Keratinocyte (primary cell): ENCODE measurements around the gene CCER1.

Experiments used
- EZH2 ChIP-seq: IDR thresholded peaks from one replicate; pipeline ENCODE4 v1.6.1; 2012; ENCODE audit warnings: inconsistent platforms, mild to moderate bottlenecking, low read length, moderate library complexity
- TF ChIP-seq, protein P1 (sequence below), 3 experiments: IDR thresholded peaks in 1 of 3; conservative IDR thresholded peaks in 1 of 3; optimal IDR thresholded peaks in 1 of 3; 2 replicates in 2 of 3; 3 replicates in 1 of 3; pipeline versions ENCODE3 to v1.5.1; 2011; ENCODE audit warnings: low read length in 3 of 3, mild to moderate bottlenecking in 3 of 3, moderate library complexity in 2 of 3, control low read depth in 1 of 3, inconsistent platforms in 1 of 3; ENCODE audit not compliant: insufficient read depth in 2 of 3; ENCODE audit errors: extremely low read depth in 1 of 3

DNA sequence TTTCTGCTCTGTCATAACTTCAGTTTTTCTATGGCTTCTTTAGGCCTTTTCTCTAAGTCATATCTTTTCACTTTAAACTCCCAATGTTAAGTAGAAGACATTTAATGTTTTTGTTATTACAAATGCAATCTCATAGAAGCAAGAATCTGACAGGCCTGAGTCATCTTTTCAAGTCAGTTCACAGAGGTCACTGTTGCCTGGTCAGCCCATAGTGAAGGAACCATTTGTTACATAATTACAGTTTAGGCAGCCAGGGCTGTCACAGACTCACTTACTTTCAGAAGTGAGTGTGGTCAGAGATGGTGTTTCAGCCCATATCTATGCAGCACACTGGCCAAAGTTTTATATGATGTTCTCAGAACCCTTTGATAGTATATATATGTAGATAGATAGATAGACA is 46.5 kb downstream of the CCER1 start:
- TF ChIP-seq, protein P1, sequence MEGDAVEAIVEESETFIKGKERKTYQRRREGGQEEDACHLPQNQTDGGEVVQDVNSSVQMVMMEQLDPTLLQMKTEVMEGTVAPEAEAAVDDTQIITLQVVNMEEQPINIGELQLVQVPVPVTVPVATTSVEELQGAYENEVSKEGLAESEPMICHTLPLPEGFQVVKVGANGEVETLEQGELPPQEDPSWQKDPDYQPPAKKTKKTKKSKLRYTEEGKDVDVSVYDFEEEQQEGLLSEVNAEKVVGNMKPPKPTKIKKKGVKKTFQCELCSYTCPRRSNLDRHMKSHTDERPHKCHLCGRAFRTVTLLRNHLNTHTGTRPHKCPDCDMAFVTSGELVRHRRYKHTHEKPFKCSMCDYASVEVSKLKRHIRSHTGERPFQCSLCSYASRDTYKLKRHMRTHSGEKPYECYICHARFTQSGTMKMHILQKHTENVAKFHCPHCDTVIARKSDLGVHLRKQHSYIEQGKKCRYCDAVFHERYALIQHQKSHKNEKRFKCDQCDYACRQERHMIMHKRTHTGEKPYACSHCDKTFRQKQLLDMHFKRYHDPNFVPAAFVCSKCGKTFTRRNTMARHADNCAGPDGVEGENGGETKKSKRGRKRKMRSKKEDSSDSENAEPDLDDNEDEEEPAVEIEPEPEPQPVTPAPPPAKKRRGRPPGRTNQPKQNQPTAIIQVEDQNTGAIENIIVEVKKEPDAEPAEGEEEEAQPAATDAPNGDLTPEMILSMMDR (optimal IDR thresholded peaks at IDR 0.05 in 1 of 3, IDR thresholded peaks at IDR 0.05 in 1 of 3, conservative IDR thresholded peaks at IDR 0.05 in 1 of 3; ENCODE audit: extremely low read depth in 1 of 3, insufficient read depth in 2 of 3, low read length in 3 of 3) = no peak
- no peak for TF ChIP-seq EZH2
